Dedifferentiated amniotic fluid mesenchymal stem cell (primary cell): ENCODE measurements around the gene DLK2.
A peak's percentile ranks its signal among the peaks of the same experiment; 100 is the strongest.
"Not testable (repeated sequence)": the region's sequence is repeated elsewhere in the genome, so short reads cannot be mapped to it uniquely, and the experiment has no call there.

Experiments used
- DNase-seq: peaks from one replicate; pipeline ENCODE4 v3.0.0-alpha.2; 2016; ENCODE audit errors: extremely low spot score

Gene DLK2, protein sequence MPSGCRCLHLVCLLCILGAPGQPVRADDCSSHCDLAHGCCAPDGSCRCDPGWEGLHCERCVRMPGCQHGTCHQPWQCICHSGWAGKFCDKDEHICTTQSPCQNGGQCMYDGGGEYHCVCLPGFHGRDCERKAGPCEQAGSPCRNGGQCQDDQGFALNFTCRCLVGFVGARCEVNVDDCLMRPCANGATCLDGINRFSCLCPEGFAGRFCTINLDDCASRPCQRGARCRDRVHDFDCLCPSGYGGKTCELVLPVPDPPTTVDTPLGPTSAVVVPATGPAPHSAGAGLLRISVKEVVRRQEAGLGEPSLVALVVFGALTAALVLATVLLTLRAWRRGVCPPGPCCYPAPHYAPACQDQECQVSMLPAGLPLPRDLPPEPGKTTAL

DNA sequence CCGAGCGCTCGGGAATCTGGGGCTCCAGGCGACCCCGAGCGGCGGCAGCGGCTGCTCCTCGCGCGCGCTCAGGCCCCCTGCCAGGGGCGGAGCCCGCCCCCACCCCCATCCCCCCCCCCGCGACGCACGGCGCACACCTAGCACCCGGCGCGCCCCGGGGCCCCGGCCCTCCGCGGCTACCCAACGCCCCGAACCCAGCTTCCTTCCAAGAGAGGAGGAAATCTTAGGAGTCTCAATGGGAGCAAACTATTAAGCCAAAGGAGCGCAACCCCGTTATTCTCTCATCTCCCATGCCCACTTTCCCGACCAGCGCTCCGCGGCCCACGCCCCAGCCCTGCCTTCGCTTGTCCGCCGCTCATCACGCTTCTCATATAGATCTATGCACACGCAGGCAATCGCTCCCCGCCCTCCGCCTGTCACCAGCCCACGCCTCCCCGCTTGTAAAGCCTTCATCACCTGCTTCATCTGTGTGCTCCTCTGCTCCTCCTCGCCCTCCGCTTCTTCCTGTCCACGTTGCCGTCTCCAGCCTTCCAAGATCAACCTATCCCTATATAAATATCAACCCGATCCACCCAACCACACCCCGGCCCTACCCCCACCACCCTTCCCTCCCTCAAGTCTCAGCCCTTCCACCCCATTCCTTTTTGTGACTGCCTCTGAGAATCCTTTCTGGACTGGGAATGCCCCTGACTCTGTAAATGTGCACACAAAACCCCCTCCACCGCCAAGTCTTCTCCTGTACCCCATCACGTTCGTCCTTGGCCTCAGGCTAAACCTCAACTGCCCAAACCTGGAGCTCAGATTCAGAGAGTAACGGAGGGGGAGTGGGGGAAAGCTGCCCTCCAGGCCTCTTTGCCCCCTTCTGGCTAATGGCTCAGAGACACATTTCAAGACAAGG is at the start of gene DLK2:
TSS of gene DLK2 (minus strand) at position 18 of the 898 bp plus-strand sequence. CDS start 723 bp downstream, outside the sequence.
- DNase-seq: no peak

DNA sequence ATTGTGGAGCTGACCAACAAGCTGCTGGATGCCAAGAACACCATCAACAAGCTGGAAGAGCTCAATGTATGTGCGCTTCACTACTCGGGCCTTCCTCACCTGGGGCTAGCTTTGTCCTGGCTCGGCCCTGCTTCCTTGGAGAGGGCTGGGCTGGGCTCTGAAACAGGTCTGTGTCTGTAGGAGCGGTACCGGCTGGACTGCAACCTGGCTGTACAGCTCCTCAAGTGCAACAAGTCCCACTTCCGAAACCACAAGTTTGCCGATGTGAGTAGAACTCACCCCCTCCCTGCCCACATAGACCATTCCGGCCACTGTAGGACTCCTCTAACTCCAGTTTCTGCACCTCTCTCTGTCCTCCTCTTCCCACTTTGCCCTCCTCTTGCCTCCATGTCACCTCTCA is 48.1 kb upstream of the DLK2 start:
- no peak for DNase-seq

DNA sequence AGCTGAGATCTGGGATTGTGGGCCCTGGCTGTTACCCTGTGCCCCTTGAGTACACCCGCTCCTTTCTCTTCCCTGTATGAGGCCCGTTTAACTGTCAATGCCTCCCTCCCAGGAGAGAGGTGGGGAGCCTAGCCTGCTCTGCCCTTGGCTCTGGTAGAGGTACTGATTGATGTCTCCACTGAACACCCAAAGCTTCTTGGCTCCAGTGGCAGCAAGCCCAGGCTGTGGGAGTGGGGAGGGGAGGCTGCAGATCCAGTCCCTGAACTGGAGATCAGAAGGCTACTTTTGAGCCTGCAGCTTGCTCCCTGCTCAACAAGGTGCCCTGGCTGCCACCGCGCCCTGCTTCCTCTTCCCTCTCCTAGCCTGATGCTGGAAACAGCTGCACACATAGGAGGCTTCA is 47.3 kb upstream of the DLK2 start:
- DNase-seq: no peak

DNA sequence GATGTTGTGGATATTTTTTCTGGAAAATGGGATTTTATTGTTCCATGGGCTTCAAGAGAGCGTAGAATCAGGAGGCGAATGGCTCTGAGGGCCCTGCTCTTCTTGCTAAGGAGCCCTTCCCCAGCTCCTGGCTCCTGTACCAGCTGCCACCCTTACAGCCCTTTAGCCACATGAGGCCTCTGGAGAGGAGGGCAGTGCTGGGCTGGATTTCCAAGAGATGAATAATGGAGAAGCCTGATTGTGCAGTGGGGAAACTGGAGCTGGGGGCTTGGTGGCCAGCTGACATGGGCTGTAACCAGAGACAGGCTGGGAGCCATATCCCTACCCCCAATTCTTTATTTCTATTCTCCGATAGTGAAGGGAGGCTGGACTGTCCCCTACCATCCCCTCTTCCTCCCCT is 45.6 kb upstream of the DLK2 start:
- no peak for DNase-seq

DNA sequence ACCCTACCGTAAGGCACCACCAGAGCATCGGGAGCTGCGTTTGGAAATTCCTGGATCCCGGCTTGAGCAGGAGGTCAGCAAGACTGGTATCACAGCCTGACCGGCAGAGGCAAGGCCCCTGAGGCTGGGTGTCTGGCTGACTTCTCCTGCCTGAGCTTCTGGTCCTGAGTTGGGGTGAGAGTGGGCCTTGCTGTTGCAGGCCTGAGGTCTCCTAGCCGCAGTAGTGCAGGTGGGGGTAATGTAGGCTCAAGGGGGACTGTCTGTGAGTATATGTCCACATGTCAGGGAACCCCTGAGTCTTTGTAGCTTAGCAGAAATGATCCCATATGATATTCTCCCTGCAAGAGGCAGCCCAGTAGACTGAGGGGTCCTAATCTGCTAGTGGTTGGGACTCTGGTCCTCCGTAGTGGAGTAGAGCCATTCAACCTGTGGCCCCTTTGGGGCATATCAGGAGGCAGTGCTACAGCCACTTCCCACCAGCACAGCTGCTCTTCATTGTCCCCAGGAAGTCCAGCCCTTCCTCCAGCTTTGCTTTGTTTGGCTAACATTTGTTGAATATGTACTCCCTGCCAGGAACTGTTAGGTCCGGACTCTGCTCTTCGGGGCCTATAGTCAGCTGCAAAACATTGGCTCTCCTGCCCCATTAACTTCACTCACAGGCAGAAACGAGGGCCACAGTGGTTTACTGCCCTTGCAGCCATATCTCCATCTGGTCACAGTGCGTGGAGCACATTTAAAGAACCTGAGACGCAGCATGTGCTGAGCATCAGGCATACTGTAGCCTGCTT is 43.9 kb upstream of the DLK2 start:
- DNase-seq: no peak

DNA sequence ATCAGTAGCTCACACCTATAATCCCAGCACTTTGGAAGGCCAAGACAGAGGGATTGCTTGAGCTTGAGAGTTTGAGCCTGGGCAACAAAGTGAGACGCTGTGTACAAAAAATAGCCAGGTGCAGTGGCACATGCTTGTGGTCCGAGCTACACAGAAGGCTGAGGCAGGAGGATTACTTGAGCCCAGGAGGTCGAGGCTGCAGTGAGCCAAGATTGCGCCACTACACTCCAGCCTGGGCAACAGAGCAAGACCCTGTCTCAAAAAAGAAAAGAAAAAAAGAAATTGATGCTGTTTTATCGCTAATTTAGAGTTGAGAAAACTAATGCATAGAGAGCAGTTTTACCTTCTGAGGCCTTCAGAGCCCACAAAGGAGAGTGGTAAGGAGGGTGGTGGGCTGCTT is 42.9 kb upstream of the DLK2 start:
- DNase-seq: not testable (repeated sequence)

DNA sequence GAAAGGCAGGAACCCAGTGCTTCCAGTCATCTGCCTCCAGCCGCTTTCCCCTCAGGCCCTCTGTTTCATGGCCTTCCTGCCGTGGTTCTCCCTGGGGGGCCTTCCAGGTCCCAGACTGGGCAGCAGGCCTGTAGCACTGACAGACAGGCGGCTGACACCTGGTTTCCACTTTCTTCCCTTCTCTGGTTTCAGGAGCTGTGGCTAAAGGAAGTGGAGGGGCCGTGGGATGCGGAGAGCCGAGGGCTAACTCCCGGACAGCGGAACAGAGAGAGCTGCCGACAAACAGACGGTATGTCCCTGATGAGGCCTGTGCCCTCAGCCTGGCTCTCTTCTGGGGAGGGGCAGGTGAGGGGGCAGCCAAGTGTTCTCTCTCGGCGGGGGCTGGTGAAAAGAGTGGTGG is 42.3 kb upstream of the DLK2 start:
- no peak for DNase-seq

DNA sequence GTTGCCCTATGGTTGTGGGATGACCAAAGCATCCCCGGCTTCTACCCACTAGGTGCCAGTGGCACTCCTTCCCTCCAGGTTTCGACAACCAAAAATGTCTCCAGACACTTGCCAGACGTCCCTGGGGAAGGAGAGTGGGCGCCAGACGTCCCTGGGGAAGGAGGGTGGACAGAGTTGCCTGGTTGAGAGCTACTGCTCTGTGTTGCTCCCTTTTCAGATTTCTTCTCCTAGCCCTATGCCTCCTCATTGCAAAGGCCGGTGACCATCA is 41.7 kb upstream of the DLK2 start:
- DNase-seq: no peak

DNA sequence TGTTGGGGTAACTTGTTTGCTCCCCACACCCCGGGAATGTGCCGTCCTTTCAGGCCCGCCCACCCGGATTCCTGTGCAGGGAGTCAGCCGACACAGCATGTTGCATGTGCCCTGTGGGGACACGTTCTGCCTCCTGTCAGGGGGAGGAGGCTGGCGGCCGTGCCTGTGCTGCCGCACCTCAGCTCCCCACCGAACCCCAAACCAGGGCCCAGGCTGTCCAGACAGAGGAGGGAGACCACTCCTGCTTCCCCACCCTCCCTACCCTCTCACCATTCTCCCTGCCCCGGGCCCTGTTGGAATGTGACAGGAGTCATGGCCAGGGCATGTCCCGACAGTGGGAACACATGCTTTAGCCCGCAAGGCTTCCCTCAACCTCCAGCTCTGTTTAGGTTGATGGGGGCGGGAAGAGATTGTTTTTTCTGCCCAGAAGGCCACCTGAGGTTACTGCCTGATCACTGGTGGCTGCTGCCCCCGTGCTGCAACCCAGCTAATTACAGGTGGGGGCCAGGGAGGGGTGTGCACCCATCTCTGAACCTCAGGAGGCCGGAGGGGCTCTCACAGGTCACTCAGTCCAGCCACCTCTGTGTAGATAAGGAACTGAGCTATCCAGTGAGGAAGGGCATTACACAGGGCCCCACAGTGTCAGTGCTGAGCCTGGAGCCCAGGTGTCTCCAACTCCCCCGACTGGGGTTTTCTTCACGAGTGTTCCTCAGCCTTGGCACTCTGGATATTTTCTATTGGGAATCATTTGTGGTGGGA is 41.2 kb upstream of the DLK2 start:
- peak; percentile 40 for DNase-seq

DNA sequence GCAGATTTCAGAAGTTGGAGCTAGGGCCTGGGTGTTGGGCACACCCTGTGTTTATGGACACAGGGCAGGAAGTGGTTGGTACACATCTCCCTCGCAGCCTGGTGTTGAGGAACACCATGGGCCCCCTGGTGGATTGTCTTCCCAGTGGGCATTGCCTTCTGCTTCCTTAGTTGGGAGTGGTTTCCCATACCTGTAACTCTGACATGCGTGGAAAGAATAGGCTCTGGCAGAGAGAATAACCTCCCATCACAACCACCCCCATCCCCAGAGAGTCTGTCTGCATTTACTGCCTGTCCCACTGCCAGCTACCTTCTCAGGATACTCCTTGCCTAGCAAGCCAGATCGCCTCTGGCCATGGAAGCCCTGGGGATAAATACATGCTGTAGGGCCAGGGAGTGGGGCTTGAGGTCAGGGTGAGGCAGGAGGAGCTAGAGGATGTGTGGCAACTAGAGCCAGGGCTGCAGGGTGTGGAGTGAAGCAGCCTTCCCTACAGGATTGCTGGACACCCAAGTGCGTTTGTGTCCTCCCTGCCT is 40.1 kb upstream of the DLK2 start:
- no peak for DNase-seq

DNA sequence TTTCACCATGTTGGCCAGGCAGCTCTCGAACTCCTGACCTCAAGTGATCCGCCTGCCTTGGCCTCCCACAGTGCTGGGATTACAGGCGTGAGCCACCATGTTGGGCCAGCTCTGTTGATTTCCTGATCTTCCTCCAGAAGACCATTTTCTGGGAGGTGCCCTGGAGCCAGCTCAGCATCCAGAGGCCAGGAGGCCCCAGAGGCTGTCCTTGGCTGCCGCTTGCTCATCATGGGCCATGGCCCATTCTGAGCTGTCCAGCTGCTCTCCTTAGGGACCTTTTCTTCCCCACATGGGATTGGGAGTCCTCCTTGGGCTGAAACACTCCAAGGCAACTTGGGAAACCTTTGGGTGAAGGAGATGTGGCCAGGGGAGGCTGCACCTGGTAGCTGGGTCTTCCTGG is 39.4 kb upstream of the DLK2 start:
- DNase-seq: no peak

DNA sequence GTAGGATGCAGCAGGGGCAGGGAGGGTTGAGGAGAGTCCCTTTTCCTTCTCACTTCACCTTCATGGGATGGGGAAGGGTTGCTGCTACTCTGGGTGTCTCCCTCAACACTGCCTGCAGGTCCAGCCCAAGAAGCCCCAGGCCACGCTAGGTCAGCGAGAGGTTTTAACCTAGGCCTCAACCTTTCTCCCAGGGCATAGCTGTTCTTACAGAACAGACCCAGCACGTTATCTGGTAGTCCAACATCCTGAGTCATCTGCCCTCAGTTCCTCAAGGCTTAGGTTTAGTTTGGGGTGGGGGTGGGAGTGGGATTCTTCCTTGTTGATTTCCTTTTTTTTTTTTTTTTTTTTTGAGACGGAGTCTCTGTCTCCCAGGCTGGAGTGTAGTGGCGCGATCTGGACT is 39.0 kb upstream of the DLK2 start:
- DNase-seq: no peak

DNA sequence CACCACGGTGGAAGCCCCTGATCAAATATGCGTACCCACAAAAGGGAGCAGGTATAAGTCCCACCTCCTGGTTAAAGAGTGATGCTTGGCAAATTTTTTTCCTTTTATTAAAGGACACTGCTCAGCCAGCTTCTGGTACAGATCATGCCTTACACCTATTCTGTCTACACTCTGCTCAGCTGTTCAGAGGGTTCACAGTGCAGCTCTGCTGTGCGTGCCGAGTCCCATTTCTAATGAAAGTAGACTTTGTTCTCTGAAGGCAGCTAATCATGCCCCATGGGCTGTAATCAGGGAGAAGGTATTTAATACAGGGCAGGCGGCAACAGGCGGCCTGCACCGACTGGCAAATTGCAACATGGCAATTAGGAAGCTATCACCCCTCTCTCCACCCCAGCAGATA is 38.5 kb upstream of the DLK2 start:
- DNase-seq: no peak

DNA sequence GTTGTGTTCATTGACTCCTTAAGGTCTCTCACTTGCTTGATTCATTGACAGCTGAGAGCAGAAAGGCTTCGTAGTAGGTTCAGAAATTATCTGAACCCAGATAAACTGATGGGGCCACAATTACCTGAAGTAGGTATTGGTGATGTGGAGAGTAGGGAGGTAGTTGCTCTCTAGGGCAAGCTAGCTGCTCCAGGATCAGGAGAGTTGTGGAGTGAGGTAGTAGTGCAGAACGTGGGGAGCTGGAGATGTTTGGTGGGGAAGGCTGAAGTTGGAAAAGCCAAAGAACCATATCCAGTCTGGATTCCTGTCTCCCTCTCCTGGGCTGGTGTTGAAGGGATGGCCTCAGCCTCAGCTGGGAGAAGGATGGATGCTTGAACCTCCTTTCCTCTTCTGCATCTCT is 37.9 kb upstream of the DLK2 start:
- DNase-seq: no peak

DNA sequence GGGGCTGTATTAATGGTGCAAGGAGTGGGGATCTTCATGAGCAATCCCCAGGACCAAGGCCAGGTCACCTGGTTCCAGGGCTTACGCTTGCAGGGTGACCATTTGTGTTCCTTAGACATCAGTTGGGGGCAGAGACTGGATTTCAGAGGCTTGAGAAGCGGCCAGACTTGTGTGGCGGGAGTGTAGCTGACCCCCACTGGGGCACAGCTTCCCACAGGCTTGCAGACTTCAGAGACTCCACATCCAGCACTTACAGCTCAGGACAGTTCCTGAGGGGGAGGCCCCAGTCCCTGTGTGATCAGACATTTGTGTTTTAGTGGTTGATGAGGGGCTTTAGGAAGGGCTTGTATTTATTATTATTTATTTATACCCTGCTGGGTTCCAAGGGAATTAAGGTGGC is 37.3 kb upstream of the DLK2 start:
- DNase-seq: no peak

DNA sequence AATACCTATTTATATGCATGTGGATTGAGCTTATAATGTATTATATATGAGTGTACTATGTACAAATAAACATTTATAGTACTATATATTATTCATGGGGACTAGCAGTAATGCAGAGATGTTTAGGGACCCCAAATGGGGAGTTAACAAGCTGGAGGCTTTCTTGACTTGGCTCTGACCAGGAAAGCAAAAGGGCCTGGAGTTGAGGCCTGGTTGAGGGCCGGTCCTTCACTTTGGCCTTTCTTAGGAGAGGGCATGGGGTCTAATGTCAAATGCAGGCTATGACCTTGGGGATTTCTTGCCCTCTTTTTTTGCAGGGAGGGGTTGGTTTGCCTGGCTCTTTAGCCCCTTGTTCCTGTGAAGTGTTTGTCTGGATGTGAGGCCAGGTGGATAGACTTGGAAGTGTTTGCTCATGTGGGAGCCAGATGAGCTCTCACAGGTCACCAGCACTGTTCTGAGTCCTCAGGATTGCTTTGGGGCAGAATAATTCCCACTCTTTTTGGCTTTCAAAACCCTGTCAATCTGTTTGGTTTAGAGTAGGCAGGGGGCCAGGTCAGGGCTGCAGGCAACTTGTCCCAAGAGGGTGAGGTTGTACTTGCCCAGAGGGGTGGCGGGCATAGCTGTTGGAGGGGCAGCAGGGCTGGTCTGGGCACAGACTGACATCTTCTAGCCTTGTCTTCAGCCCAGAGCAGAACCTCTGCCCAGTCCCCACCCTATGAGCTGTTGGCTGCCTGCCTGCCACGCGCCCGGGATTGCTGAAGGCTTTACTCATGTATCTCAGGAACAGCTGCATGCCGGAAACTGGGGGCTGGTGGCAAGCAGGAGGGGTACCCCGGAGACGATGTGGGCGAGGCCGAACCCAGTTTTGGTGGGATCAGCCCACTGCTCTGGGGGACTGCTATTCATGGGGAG is 36.7 kb upstream of the DLK2 start:
- peak; percentile 66 for DNase-seq

DNA sequence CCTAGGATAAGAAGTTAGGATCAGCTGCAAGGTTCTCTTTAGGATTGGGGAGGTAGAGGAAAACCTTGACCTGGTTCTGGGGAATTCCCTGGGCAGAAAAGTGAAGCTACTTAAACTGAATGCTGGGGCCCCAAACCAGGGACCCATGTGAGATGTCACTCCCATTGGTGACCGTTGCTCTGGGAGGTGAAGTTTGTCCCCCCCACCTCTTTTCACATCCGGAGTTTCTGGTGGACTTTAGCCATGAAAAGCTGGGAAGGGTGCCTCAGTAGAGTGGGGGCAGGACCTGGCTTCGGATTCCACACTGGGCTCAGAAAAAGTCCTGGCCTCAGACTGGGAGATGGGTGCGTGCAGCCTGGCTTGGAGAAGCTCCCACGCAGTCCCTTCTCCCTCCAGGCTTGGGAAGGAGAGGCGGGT is 35.2 kb upstream of the DLK2 start:
- no peak for DNase-seq

DNA sequence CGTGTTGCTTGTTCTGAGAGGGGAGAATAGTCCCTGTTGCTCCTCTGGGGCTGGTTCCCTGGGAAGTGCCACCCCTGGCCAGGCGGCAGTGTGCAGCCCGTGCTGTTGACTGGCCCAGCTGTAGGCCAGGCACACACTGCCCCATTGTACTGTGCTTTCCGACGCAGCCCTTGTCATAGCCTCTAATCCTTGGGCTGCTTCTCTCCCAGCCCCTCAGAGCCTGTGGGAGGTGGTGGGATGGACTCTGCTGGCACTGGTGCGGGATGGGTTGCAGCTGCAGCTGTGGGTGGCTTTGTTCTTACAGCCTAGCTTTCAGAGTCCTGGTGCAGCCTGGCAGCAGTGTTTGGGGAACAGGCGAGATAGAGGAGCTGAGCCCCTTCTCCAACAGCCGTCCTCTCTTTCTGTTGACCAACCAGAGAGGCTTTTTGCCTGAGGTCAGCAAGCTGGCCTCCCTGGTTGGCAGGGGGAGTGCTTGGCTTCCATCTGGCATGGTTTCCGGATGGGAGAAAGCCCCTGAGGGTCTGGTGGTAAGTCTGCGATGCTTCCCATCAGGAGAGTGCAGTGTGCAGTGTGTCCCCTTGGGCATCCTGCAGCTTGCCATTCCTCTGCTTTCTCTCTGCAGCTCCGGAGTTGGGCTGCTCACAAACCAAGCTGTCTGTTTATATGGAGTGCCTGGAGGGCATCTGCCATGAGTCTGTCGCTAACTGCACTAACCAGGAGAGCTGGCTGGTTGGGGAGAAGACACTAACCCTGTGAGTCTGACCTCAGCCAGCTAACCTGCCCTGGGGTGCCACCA is 34.1 kb upstream of the DLK2 start:
- no peak for DNase-seq

DNA sequence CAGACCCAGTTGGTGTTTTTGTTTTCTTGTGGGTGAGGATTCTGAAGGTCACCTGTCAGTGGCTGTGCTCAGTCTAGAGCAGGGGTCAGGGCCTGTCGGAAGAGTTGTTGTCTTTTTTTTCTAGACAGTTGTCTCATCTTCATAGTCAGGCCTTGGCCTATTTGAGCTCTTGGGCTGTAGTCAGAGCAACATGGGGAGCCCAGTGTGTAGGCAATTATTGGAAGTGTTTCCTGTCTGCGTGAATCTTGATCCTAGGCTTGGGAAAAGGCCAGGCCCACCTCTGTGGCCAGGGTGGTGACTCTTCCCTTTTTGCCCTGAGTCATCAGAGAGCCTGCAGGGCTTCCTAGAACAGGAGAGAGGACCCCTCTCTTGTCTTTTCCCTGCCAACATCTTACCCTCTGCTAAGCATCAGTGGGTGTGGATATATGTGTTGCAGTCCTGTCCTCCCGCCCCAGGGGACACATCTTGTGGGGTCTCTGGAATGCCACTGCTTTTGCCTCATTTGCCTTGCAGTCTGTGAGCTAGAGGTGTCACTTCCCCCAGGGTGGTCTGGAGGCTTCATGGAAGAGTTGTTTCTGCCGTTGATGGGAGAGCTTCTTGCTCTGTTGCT is 33.4 kb upstream of the DLK2 start:
- DNase-seq: no peak
